Natural killer cell (primary cell): ENCODE measurements around the gene PLG. TPM values are rescaled to one million over a fixed set of nuclear protein-coding genes. Genes with fewer than 3 reads are reported as not detected.
A peak's percentile ranks its signal among the peaks of the same experiment; 100 is the strongest.
"Not testable (repeated sequence)": the region's sequence is repeated elsewhere in the genome, so short reads cannot be mapped to it uniquely, and the experiment has no call there.

Experiments
- ATAC-seq, 3 donors: fragments of 150-1000 bp in 2 of 3; fragments of 200-7000 bp in 1 of 3; cut with Tn5 transposase; 1 replicate in 1 of 3; 2 replicates in 2 of 3; pipeline ENCODE4 v1.10.0; 2021; ENCODE audit warnings: mild to moderate bottlenecking in 2 of 3, moderate library complexity in 2 of 3
- DNase-seq, 2 donors: peaks; one replicate each; pipeline versions ENCODE4 v3.0.0 to v3.0.0-alpha.2; 2013 to 2021; ENCODE audit warnings: mixed read lengths in 1 of 2
- H3K27ac ChIP-seq: one replicate; pipeline ENCODE4 v1.5.1; 2013; ENCODE audit warnings: mild to moderate bottlenecking, low read length
- H3K27me3 ChIP-seq: one replicate; pipeline ENCODE4 v1.6.1; 2013; ENCODE audit warnings: low read length; ENCODE audit not compliant: control insufficient read depth, insufficient read depth
- H3K36me3 ChIP-seq: one replicate; pipeline ENCODE4 v1.6.1; 2013; ENCODE audit warnings: low read length; ENCODE audit not compliant: control insufficient read depth, insufficient read depth
- H3K4me1 ChIP-seq: one replicate; pipeline ENCODE4 v1.6.1; 2013; ENCODE audit warnings: low read length; ENCODE audit not compliant: control insufficient read depth, insufficient read depth
- H3K4me3 ChIP-seq: one replicate; pipeline ENCODE4 v1.5.1; 2013; ENCODE audit warnings: low read length
- H3K9me3 ChIP-seq: one replicate; pipeline ENCODE4 v1.6.1; 2013; ENCODE audit warnings: low read length; ENCODE audit not compliant: control insufficient read depth, insufficient read depth
- H3K27ac Mint-ChIP-seq, 2 donors: one replicate each; pipeline ENCODE4 v1.8.0; 2022; ENCODE audit warnings: mild to moderate bottlenecking in 2 of 2, mixed read lengths in 2 of 2, moderate library complexity in 1 of 2
- H3K27me3 Mint-ChIP-seq, 2 donors: one replicate each; pipeline ENCODE4 v1.8.0; 2022; ENCODE audit warnings: low read depth in 2 of 2, mixed read lengths in 2 of 2
- H3K36me3 Mint-ChIP-seq: one replicate; pipeline ENCODE4 v1.8.0; 2022; ENCODE audit warnings: mixed read lengths
- H3K4me1 Mint-ChIP-seq, 2 donors: one replicate each; pipeline ENCODE4 v1.8.0; 2022; ENCODE audit warnings: mixed read lengths in 2 of 2
- H3K4me3 Mint-ChIP-seq: one replicate; pipeline ENCODE4 v1.8.0; 2022; ENCODE audit warnings: mild to moderate bottlenecking, moderate library complexity, mixed read lengths
- H3K9me3 Mint-ChIP-seq, 2 donors: one replicate each; pipeline ENCODE4 v1.8.0; 2022; ENCODE audit warnings: mixed read lengths in 2 of 2
- WGBS: methylation state at CpG from one replicate; pipeline ENCODE4 v1.1.7; 2013; ENCODE audit warnings: missing lambda C conversion rate; ENCODE audit not compliant: insufficient coverage; 5-methylcytosine and 5-hydroxymethylcytosine counted together
- intact Hi-C: fragments of 100-400 bp; cut with micrococcal nuclease; formaldehyde crosslinking; loops from one replicate; pipeline ENCODE4 v1.14.2; 2022
- total RNA-seq, 4 donors: library from RNA; stranded (reverse); fragments of 120-200 nt in 1 of 4; gene quantifications; one replicate each; pipeline versions ENCODE4 v1.2.3 to v1.2.4, GENCODE V29; 2013 to 2022
- TF ChIP-seq, protein P1 (sequence below): fragments of 200-600 bp; IDR thresholded peaks from one replicate; pipeline ENCODE4 v1.8.0; 2022; ENCODE audit warnings: antibody characterized with exemption

The PLG gene
- total RNA-seq, 3 donors from 2014 or later (not counting 1 experiment from before 2014, with no cell fraction given), result not detected

GRCh38 chr6:160742090-160742489 lies 40.0 kb downstream of the PLG start:
- Mint-ChIP-seq H3K4me3 (no peak overlapping the region), H3K27me3 (peaks cover 0 to 12% of the 10 kb centered on the region in 2 donors), H3K9me3 (peaks cover 0 to 5% of the 10 kb centered on the region in 2 donors), H3K4me1 (no peaks in the 10 kb centered on the region), H3K36me3 (no peaks in the 10 kb centered on the region), H3K27ac (no peak overlapping the region)
- TF ChIP-seq, protein P1, sequence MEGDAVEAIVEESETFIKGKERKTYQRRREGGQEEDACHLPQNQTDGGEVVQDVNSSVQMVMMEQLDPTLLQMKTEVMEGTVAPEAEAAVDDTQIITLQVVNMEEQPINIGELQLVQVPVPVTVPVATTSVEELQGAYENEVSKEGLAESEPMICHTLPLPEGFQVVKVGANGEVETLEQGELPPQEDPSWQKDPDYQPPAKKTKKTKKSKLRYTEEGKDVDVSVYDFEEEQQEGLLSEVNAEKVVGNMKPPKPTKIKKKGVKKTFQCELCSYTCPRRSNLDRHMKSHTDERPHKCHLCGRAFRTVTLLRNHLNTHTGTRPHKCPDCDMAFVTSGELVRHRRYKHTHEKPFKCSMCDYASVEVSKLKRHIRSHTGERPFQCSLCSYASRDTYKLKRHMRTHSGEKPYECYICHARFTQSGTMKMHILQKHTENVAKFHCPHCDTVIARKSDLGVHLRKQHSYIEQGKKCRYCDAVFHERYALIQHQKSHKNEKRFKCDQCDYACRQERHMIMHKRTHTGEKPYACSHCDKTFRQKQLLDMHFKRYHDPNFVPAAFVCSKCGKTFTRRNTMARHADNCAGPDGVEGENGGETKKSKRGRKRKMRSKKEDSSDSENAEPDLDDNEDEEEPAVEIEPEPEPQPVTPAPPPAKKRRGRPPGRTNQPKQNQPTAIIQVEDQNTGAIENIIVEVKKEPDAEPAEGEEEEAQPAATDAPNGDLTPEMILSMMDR, result no peak
- no peaks in the 10 kb centered on the region for H3K27me3 ChIP-seq
- no peak for ATAC-seq
- H3K9me3 ChIP-seq, result no peaks in the 10 kb centered on the region
- no peaks in the 10 kb centered on the region for H3K4me1 ChIP-seq
- H3K27ac ChIP-seq, result no peak overlapping the region
- WGBS, result 25% methylated on average over 1 of the region's 2 CpGs
- intact Hi-C loops, result no loop called here
- DNase-seq, result no peak
- H3K4me3 ChIP-seq, result no peak overlapping the region
- H3K36me3 ChIP-seq, result no peaks in the 10 kb centered on the region

DNA sequence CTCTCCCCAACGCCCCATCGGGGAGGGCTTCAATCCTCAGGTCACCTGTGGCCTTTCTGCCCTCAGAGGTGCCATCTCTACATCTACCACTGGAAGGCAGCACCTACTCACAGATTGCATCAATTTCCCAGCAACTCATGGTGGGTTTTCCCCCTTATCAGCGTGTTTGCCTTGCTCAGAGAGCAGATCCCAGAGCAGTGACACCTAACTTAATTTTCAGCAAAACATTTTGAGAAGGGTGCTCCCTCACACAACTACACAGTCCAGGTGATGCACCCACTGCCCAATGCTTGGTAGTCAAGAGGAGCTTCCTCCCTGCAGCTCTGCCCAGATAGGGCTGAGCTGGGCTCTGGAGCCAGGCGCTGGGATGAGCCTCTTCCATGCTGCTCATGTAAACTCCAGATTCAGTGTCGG lies 48.2 kb downstream of the PLG start:
- TF ChIP-seq, protein P1, result no peak
- intact Hi-C loops, result no loop called here

GRCh38 chr6:160753211-160753610 lies 51.2 kb downstream of the PLG start:
- H3K9me3 Mint-ChIP-seq, H3K4me1 ChIP-seq, H3K9me3 ChIP-seq, ATAC-seq, H3K36me3 Mint-ChIP-seq, DNase-seq, H3K27me3 ChIP-seq, H3K36me3 ChIP-seq, H3K27ac Mint-ChIP-seq, H3K4me1 Mint-ChIP-seq, H3K4me3 ChIP-seq, H3K4me3 Mint-ChIP-seq, intact Hi-C loops, H3K27ac ChIP-seq: not testable (repeated sequence)
- WGBS, result 74% methylated on average over 3 of the region's 4 CpGs
- H3K27me3 Mint-ChIP-seq, result peaks cover 19 to 22% of the 10 kb centered on the region in 2 donors

More for the DNA sequence above, 48.2 kb downstream of the PLG start:
- no peaks in the 10 kb centered on the region for H3K9me3 ChIP-seq
- no peaks in the 10 kb centered on the region for H3K4me1 ChIP-seq
- H3K4me3 ChIP-seq, result no peak overlapping the region
- no peaks in the 10 kb centered on the region for H3K4me1 Mint-ChIP-seq
- no peaks in the 10 kb centered on the region for H3K36me3 ChIP-seq
- no peak overlapping the region for H3K27ac ChIP-seq
- H3K27me3 ChIP-seq, result no peaks in the 10 kb centered on the region
- no peaks in the 10 kb centered on the region for H3K36me3 Mint-ChIP-seq
- ATAC-seq, result no peak
- H3K27ac Mint-ChIP-seq, result no peak overlapping the region
- peaks cover 0 to under 1% of the 10 kb centered on the region in 2 donors for H3K9me3 Mint-ChIP-seq
- peaks cover 6 to 11% of the 10 kb centered on the region in 2 donors for H3K27me3 Mint-ChIP-seq
- no peak overlapping the region for H3K4me3 Mint-ChIP-seq
- DNase-seq, result peak in 1 of 2 donors; percentile 5
- 31% methylated on average over 5 of the region's 5 CpGs for WGBS

DNA sequence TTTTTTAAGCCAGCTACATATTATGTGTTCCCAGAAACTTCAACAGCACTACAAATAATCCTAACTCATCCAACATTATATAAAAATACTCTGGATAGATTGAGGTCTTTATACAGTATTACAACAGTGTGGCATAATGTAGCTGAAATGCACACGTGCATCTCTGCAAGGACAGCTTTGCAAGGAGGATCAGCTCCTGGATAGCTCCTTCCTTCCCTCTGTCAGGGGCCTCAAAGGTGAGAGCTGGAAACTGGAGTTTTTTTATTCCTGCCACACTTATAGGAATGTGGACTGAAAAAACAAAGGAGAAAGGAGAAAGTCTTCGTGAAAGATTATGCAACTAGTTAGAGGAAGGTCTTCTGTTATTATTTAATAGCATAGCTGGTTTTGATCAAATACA lies 53.1 kb downstream of the PLG start:
- no peak overlapping the region for H3K4me3 ChIP-seq
- no peaks in the 10 kb centered on the region for H3K9me3 ChIP-seq
- no peak for DNase-seq
- H3K4me1 ChIP-seq, result no peaks in the 10 kb centered on the region
- intact Hi-C loops, result no loop called here
- H3K9me3 Mint-ChIP-seq, result peaks cover 0 to 2% of the 10 kb centered on the region in 2 donors
- H3K36me3 Mint-ChIP-seq, result no peaks in the 10 kb centered on the region
- H3K27ac Mint-ChIP-seq, result no peak overlapping the region
- H3K4me3 Mint-ChIP-seq, result no peak overlapping the region
- WGBS, result 45% methylated on average over 1 of the region's 2 CpGs
- ATAC-seq, result no peak
- no peaks in the 10 kb centered on the region for H3K4me1 Mint-ChIP-seq
- TF ChIP-seq, protein P1, result no peak
- peaks cover 9% of the 10 kb centered on the region for H3K27me3 ChIP-seq
- no peak overlapping the region for H3K27ac ChIP-seq
- no peaks in the 10 kb centered on the region for H3K36me3 ChIP-seq
- peaks cover 22 to 31% of the 10 kb centered on the region in 2 donors for H3K27me3 Mint-ChIP-seq
